ENCODE measurements around the gene KIF20B. TPM values are rescaled to one million over a fixed set of nuclear protein-coding genes. Genes with fewer than 3 reads are reported as not detected.

The KIF20B gene
- total RNA-seq, 1 experiment from 2014 or later: 50.2 TPM

GRCh38 chr10:89741126-89741762 lies 39.9 kb downstream of the KIF20B start:
- ATAC-seq (no peak), DNase-seq (ENCODE audit: low read depth, low spot score) (no peak)
- no peak overlapping the region for H3K4me2 ChIP-seq (ENCODE audit: low read length)
- RAD21 ChIA-PET (ENCODE audit: low non-redundant PET in 1 of 2, low total read pairs in 2 of 2, uncharacterized antibody in 2 of 2, unreplicated experiment in 2 of 2): no interaction called here
- H3K9me2 ChIP-seq (ENCODE audit: insufficient read depth): no peaks in the 10 kb centered on the region
- no TSS peak for BruUV-seq (replicated peaks)
- intact Hi-C loops (cut with micrococcal nuclease): no loop called here
- POLR2A ChIA-PET: interaction anchor here (1.0 kb wide), 1 partner anchor 40 kb away, joined by 3 read pairs; the partner anchor contains the start of gene KIF20B
- no peaks in the 10 kb centered on the region for H3K9me3 ChIP-seq (ENCODE audit: control insufficient read depth in 1 of 2, insufficient read depth in 1 of 2, low read depth in 1 of 2, low read length in 2 of 2)
- peaks cover 24 to 44% of the 10 kb centered on the region in 2 experiments for H3K36me3 ChIP-seq (ENCODE audit: control insufficient read depth in 1 of 2, insufficient read depth in 2 of 2, low read length in 2 of 2)
- no peak for TF ChIP-seq CTCF (IDR thresholded peaks at IDR 0.05 in 2 of 3, conservative IDR thresholded peaks at IDR 0.05 in 1 of 3; ENCODE audit: borderline replicate concordance in 1 of 3, insufficient read depth in 1 of 3, low read depth in 2 of 3, low read length in 2 of 3)
- TF ChIP-seq EZH2 (IDR thresholded peaks at IDR 0.05): no peak
- TF ChIP-seq ZBTB33 (IDR thresholded peaks at IDR 0.05; ENCODE audit: extremely low read depth, insufficient replicate concordance, low read length): no peak
- no peak for TF ChIP-seq FOSL1 (IDR thresholded peaks at IDR 0.05; ENCODE audit: low read depth)
- no peak for TF ChIP-seq REST (IDR thresholded peaks at IDR 0.05; ENCODE audit: low read depth)
- no peak for TF ChIP-seq POLR2AphosphoS5 (IDR thresholded peaks at IDR 0.05; ENCODE audit: low read depth, low read length)
- no peak for TF ChIP-seq EGR1 (IDR thresholded peaks at IDR 0.05; ENCODE audit: low read depth)
- TF ChIP-seq CEBPB (IDR thresholded peaks at IDR 0.05; ENCODE audit: low read depth): no peak
- TF ChIP-seq ATF3 (IDR thresholded peaks at IDR 0.05): no peak
- no peak for TF ChIP-seq CBX3 (IDR thresholded peaks at IDR 0.05; ENCODE audit: low read depth)
- TF ChIP-seq JUND (IDR thresholded peaks at IDR 0.05): no peak
- TF ChIP-seq YY1 (IDR thresholded peaks at IDR 0.05; ENCODE audit: extremely low read depth, insufficient replicate concordance, low read depth, low read length): no peak
- TF ChIP-seq EZH2phosphoT487 (IDR thresholded peaks at IDR 0.05; ENCODE audit: borderline replicate concordance): no peak
- TF ChIP-seq MAX (IDR thresholded peaks at IDR 0.05): no peak
- TF ChIP-seq SRF (IDR thresholded peaks at IDR 0.05; ENCODE audit: low read depth): no peak
- H3K79me2 ChIP-seq (ENCODE audit: insufficient read depth, low read length): 0 out of 2 replicates have a peak, but pooled peaks cover 5% of the 10 kb centered on the region
- no peaks in the 10 kb centered on the region for H4K20me1 ChIP-seq (ENCODE audit: insufficient read depth)
- H3K4me1 ChIP-seq (ENCODE audit: control insufficient read depth in 1 of 2, insufficient read depth in 2 of 2, low read length in 2 of 2): no peaks in the 10 kb centered on the region
- no peak overlapping the region for H3K27ac ChIP-seq (ENCODE audit: low read depth, low read length)
- CTCF ChIA-PET: no interaction called here
- H2AFZ ChIP-seq (ENCODE audit: low read depth, low read length, poor library complexity, severe bottlenecking): no peak overlapping the region
- H3K4me3 ChIP-seq (replicated peaks in 1 of 2; ENCODE audit: low read depth in 1 of 2, low read length in 2 of 2): no peak overlapping the region
- H3K9ac ChIP-seq (ENCODE audit: low read length): no peak overlapping the region
- H3K27me3 ChIP-seq (ENCODE audit: insufficient read depth, low read length): no peaks in the 10 kb centered on the region
